ENCODE results near the gene CELF2. TPM values are rescaled to one million over a fixed set of nuclear protein-coding genes. Genes with fewer than 3 reads are reported as not detected.

Gene CELF2
- total and polyA plus RNA-seq, 2 donors from 2014 or later, result 1.7 to 39.2 TPM

- H3K9me3 ChIP-seq (ENCODE audit: control insufficient read depth in 2 of 3, insufficient read depth in 1 of 3, low read length in 3 of 3), result no peaks in the 10 kb centered on the region
- DNase-seq (no peak), FAIRE-seq (no peak)
- intact Hi-C loops (cut with DNase I), result no loop called here
- H3K36me3 ChIP-seq (ENCODE audit: control insufficient read depth in 2 of 3, insufficient read depth in 3 of 3, low read length in 3 of 3), result no peaks in the 10 kb centered on the region
- TF ChIP-seq, protein P1, sequence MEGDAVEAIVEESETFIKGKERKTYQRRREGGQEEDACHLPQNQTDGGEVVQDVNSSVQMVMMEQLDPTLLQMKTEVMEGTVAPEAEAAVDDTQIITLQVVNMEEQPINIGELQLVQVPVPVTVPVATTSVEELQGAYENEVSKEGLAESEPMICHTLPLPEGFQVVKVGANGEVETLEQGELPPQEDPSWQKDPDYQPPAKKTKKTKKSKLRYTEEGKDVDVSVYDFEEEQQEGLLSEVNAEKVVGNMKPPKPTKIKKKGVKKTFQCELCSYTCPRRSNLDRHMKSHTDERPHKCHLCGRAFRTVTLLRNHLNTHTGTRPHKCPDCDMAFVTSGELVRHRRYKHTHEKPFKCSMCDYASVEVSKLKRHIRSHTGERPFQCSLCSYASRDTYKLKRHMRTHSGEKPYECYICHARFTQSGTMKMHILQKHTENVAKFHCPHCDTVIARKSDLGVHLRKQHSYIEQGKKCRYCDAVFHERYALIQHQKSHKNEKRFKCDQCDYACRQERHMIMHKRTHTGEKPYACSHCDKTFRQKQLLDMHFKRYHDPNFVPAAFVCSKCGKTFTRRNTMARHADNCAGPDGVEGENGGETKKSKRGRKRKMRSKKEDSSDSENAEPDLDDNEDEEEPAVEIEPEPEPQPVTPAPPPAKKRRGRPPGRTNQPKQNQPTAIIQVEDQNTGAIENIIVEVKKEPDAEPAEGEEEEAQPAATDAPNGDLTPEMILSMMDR (IDR thresholded peaks at IDR 0.05; ENCODE audit: borderline replicate concordance, extremely low read depth, insufficient read depth), result no peak
- H3K9ac ChIP-seq (ENCODE audit: low read length in 3 of 3), result no peak overlapping the region
- H3K27me3 ChIP-seq (ENCODE audit: control insufficient read depth, insufficient read depth, low read length), result no peaks in the 10 kb centered on the region
- no peak overlapping the region for H3K27ac ChIP-seq (ENCODE audit: low read depth in 2 of 2, low read length in 2 of 2)
- H3K4me3 ChIP-seq (ENCODE audit: low read length in 3 of 3), result no peak overlapping the region
- no peaks in the 10 kb centered on the region for H3K4me1 ChIP-seq (ENCODE audit: control insufficient read depth in 2 of 3, insufficient read depth in 2 of 3, low read depth in 1 of 3, low read length in 3 of 3)
These were observed 192.7 kb downstream of the CELF2 start for GRCh38 chr10:11210211-11210922.

GRCh38 chr10:11212288-11213085, 194.8 kb downstream of the CELF2 start:
- no peak for FAIRE-seq
- no peak for DNase-seq

DNA sequence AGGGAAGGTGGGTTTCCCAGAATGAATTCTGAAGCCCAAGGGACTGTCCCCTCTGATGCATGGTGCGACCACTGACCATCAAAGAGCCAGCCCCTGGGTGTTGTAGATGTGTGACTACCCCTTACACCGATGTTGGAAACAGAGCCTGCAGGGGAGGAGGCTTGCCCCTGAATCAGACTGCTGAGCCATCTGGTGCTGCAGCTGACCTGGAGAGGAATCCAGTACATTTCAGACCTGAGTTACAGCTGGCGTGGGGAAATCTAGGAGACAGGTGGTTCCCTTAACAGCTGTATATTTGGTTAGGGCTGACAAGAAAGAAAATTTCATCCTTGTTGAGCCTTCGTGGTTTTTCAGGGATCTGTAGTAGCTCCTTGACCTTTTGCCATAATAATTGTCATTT, 195.5 kb downstream of the CELF2 start:
- intact Hi-C loops (cut with DNase I), result no loop called here
- no peak overlapping the region for H3K27ac ChIP-seq (ENCODE audit: low read depth in 2 of 2, low read length in 2 of 2)
- H3K4me3 ChIP-seq (ENCODE audit: low read length in 3 of 3), result no peak overlapping the region
- H3K9me3 ChIP-seq (ENCODE audit: control insufficient read depth in 2 of 3, insufficient read depth in 1 of 3, low read length in 3 of 3), result no peaks in the 10 kb centered on the region
- H3K4me1 ChIP-seq (ENCODE audit: control insufficient read depth in 2 of 3, insufficient read depth in 2 of 3, low read depth in 1 of 3, low read length in 3 of 3), result no peaks in the 10 kb centered on the region
- H3K9ac ChIP-seq (ENCODE audit: low read length in 3 of 3), result no peak overlapping the region
- FAIRE-seq, result no peak
- H3K27me3 ChIP-seq (ENCODE audit: control insufficient read depth, insufficient read depth, low read length), result no peaks in the 10 kb centered on the region
- TF ChIP-seq, protein P1 (IDR thresholded peaks at IDR 0.05; ENCODE audit: borderline replicate concordance, extremely low read depth, insufficient read depth), result no peak
- H3K36me3 ChIP-seq (ENCODE audit: control insufficient read depth in 2 of 3, insufficient read depth in 3 of 3, low read length in 3 of 3), result no peaks in the 10 kb centered on the region
- DNase-seq, result peak in 1 of 5 donors; percentile 31

More at GRCh38 chr10:11212288-11213085, 194.8 kb downstream of the CELF2 start:
- H3K27ac ChIP-seq (ENCODE audit: low read depth in 2 of 2, low read length in 2 of 2), result no peak overlapping the region
- intact Hi-C loops (cut with DNase I), result no loop called here
- H3K4me1 ChIP-seq (ENCODE audit: control insufficient read depth in 2 of 3, insufficient read depth in 2 of 3, low read depth in 1 of 3, low read length in 3 of 3), result no peaks in the 10 kb centered on the region
- H3K4me3 ChIP-seq (ENCODE audit: low read length in 3 of 3), result no peak overlapping the region
- TF ChIP-seq, protein P1 (IDR thresholded peaks at IDR 0.05; ENCODE audit: borderline replicate concordance, extremely low read depth, insufficient read depth), result no peak
- no peaks in the 10 kb centered on the region for H3K9me3 ChIP-seq (ENCODE audit: control insufficient read depth in 2 of 3, insufficient read depth in 1 of 3, low read length in 3 of 3)
- no peaks in the 10 kb centered on the region for H3K27me3 ChIP-seq (ENCODE audit: control insufficient read depth, insufficient read depth, low read length)
- no peaks in the 10 kb centered on the region for H3K36me3 ChIP-seq (ENCODE audit: control insufficient read depth in 2 of 3, insufficient read depth in 3 of 3, low read length in 3 of 3)
- no peak overlapping the region for H3K9ac ChIP-seq (ENCODE audit: low read length in 3 of 3)

Data from kidney (tissue), 14 donors.